HG03039 (cell line): ENCODE measurements around the gene CLCN7.

Experiments
- ATAC-seq: cut with Tn5 transposase; IDR thresholded peaks from one replicate; pipeline ENCODE4 v1.9.1; 2021; ENCODE audit warnings: mild to moderate bottlenecking, moderate library complexity; ENCODE audit not compliant: unreplicated experiment

CLCN7 gene

GRCh38 chr16:1474796-1475551, at the start of gene CLCN7:
TSS of gene CLCN7 (minus strand) at chr16:1475028. CDS start at chr16:1474974, 54 bp downstream.
- ATAC-seq, result peak; percentile 71

- ATAC-seq, result no peak
Measured at GRCh38 chr16:1524366-1524765, 49.5 kb upstream of the CLCN7 start.

GRCh38 chr16:1523581-1524245, 48.9 kb upstream of the CLCN7 start:
- ATAC-seq, result no peak

- ATAC-seq, result no peak
Measured at GRCh38 chr16:1520461-1520860, 45.6 kb upstream of the CLCN7 start.

- no peak for ATAC-seq
Measured at GRCh38 chr16:1519831-1520230, 45.0 kb upstream of the CLCN7 start.

- ATAC-seq, result no peak
Measured at GRCh38 chr16:1518626-1519135, 43.9 kb upstream of the CLCN7 start.

- no peak for ATAC-seq
Measured at GRCh38 chr16:1514507-1514906, 39.7 kb upstream of the CLCN7 start.

- ATAC-seq, result no peak
Measured at GRCh38 chr16:1512774-1513173, 37.9 kb upstream of the CLCN7 start.

GRCh38 chr16:1511662-1512569, 37.1 kb upstream of the CLCN7 start:
- no peak for ATAC-seq

GRCh38 chr16:1510941-1511351, 36.1 kb upstream of the CLCN7 start:
- ATAC-seq, result no peak

GRCh38 chr16:1510272-1510671, 35.4 kb upstream of the CLCN7 start:
- ATAC-seq, result no peak

GRCh38 chr16:1509307-1510221, 34.7 kb upstream of the CLCN7 start:
- ATAC-seq, result no peak

GRCh38 chr16:1508494-1509187, 33.8 kb upstream of the CLCN7 start:
- ATAC-seq, result no peak

- no peak for ATAC-seq
Measured at GRCh38 chr16:1506494-1507213, 31.8 kb upstream of the CLCN7 start.

GRCh38 chr16:1505912-1506311, 31.1 kb upstream of the CLCN7 start:
- no peak for ATAC-seq

- ATAC-seq, result no peak
Measured at GRCh38 chr16:1505073-1505844, 30.4 kb upstream of the CLCN7 start.

- no peak for ATAC-seq
Measured at GRCh38 chr16:1503110-1503955, 28.5 kb upstream of the CLCN7 start.
